ENCODE data around the gene CDH12. TPM values are rescaled to one million over a fixed set of nuclear protein-coding genes. Genes with fewer than 3 reads are reported as not detected.

CDH12 gene
- total RNA-seq, 4 donors from 2014 or later = not detected

DNA sequence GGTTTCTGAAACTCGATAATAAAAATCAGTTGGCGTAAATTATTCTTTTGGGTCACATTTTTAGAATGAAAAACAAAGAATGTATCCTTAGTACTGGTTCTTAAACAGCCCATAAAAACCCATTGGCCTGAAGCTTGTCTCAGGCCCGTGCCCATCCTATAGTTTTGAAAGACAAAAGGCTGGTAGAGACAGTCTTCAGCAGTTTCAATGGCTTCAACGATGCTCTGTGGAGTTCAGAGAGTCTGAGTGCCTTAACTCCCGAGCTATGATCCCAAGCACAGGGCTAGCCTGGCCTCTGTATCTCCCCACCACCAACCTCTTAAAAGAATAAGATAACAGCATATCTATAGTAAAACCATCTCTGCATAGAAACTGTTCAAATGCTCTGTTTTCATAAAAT lies 595.0 kb downstream of the CDH12 start:
- ATAC-seq (ENCODE audit: low FRiP score) = no peak
- no peak for DNase-seq (ENCODE audit: low spot score)
- TF ChIP-seq, protein P1, sequence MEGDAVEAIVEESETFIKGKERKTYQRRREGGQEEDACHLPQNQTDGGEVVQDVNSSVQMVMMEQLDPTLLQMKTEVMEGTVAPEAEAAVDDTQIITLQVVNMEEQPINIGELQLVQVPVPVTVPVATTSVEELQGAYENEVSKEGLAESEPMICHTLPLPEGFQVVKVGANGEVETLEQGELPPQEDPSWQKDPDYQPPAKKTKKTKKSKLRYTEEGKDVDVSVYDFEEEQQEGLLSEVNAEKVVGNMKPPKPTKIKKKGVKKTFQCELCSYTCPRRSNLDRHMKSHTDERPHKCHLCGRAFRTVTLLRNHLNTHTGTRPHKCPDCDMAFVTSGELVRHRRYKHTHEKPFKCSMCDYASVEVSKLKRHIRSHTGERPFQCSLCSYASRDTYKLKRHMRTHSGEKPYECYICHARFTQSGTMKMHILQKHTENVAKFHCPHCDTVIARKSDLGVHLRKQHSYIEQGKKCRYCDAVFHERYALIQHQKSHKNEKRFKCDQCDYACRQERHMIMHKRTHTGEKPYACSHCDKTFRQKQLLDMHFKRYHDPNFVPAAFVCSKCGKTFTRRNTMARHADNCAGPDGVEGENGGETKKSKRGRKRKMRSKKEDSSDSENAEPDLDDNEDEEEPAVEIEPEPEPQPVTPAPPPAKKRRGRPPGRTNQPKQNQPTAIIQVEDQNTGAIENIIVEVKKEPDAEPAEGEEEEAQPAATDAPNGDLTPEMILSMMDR (IDR thresholded peaks at IDR 0.05) = no peak

DNA sequence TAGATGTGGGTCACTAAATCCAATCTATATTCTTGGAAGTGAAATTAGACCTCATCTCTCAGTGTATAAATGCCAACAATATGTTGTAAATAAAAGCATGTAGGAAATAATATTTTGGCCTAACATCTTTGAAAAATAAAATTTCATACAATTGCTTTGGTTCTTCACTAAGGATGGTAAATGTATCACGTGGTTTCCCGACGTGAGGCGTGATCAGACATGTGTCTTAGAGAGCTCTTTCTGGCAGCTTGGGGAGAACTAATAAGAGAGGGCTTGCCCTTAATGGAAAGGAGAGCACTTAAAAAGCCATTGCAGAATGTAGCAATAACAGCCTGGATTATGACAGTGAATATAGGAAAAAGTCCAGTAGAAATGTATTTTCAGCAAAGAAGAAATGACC lies 602.6 kb downstream of the CDH12 start:
- TF ChIP-seq, protein P1 (IDR thresholded peaks at IDR 0.05) = no peak
- ATAC-seq (ENCODE audit: low FRiP score) = no peak
- no peak for DNase-seq (ENCODE audit: low spot score)

DNA sequence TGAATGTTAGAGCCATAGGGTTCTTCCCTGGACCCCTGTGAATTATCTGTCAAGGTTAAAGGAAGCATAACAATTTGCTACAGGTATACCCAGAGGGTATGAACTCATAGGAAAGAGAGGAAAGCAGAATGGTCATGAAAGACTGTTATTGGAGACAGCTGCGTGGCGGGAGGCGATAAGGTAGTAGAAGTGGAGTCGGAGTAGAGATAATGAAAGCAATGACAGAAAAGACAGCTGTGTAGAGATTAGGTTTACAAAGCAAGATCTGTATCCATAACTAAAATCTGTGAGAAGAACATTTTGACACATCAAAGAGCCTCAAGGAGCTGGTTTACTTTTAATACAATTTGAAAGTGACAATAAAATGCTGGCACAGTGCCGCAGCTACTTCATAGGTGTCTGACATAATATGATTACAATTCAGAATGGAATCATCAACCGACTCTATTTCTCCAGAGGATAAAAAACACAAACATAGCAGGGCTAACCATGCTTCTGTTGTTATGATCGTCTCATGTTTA lies 603.9 kb downstream of the CDH12 start:
- TF ChIP-seq, protein P1 (IDR thresholded peaks at IDR 0.05) = no peak
- DNase-seq (ENCODE audit: low spot score) (no peak), ATAC-seq (ENCODE audit: low FRiP score) (no peak)

DNA sequence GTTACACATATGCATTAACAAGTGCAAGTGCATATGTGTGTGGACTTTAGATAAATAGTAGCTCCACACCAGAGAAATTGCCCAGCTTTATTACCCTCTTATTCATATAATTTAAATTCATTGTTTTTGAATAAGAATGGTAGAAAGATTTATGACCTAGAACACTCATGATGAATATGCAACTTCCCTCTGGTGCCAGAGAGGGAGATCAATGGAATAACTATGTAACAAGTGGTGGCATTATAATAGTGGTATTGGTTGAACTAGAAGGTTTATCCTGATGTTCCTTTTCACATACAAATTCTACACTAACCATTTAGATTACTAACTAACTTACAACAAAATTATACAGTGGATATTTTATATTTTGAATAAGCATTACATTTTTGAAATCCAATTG lies 607.4 kb downstream of the CDH12 start:
- TF ChIP-seq, protein P1 (IDR thresholded peaks at IDR 0.05) = no peak
- ATAC-seq (ENCODE audit: low FRiP score) = no peak
- DNase-seq (ENCODE audit: low spot score) = no peak

- TF ChIP-seq, protein P1 (IDR thresholded peaks at IDR 0.05) = no peak
- no peak for ATAC-seq (ENCODE audit: low FRiP score)
These were observed 610.6 kb downstream of the CDH12 start for GRCh38 chr5:22242532-22242931.

GRCh38 chr5:22238047-22238446 lies 615.1 kb downstream of the CDH12 start:
- TF ChIP-seq, protein P1 (IDR thresholded peaks at IDR 0.05) = no peak
- ATAC-seq (ENCODE audit: low FRiP score) (no peak), DNase-seq (ENCODE audit: low spot score) (no peak)

More at GRCh38 chr5:22242532-22242931, 610.6 kb downstream of the CDH12 start:
- no peak for DNase-seq (ENCODE audit: low spot score)

DNA sequence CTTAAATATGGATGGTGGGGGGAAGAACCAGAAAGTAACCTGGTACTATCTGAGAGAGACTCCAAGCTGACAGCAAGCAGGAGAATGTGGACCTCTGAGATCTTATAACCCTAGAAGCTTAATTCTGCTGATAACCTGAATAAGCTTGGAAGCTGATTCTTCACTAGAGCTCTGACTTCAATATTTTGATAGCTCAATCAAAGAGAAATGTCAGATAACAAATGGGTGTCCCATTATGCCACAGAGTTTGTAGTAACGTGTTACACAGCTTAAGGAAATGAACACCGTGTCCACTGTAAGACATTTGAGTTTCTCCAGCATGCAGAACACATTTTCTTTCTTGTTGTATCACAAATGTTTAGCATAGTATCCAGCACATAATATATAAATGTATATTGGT lies 626.7 kb downstream of the CDH12 start:
- TF ChIP-seq, protein P1 (IDR thresholded peaks at IDR 0.05) = no peak
- no peak for DNase-seq (ENCODE audit: low spot score)
- ATAC-seq (ENCODE audit: low FRiP score) = no peak
